HT-29 (cell line): ENCODE data around the gene ORM1. TPM values are rescaled to one million over a fixed set of nuclear protein-coding genes. Genes with fewer than 3 reads are reported as not detected.
"Not testable (repeated sequence)": the region's sequence is repeated elsewhere in the genome, so short reads cannot be mapped to it uniquely, and the experiment has no call there.

Source experiments
- DNase-seq: peaks from one replicate; pipeline ENCODE4 v3.0.0-alpha.2; 2015; ENCODE audit warnings: low spot score
- total RNA-seq: library from RNA; depleted of rRNA; stranded (reverse); fragments of >200 nt; shearing (Covaris generic); gene quantifications from 2 replicates; pipeline ENCODE4 v1.2.3, GENCODE V29; 2014

Gene ORM1
- total RNA-seq, 1 experiment from 2014 or later, result not detected

- not testable (repeated sequence) for DNase-seq
Measured at GRCh38 chr9:114323849-114324248, 951 bp downstream of the ORM1 start.

DNA sequence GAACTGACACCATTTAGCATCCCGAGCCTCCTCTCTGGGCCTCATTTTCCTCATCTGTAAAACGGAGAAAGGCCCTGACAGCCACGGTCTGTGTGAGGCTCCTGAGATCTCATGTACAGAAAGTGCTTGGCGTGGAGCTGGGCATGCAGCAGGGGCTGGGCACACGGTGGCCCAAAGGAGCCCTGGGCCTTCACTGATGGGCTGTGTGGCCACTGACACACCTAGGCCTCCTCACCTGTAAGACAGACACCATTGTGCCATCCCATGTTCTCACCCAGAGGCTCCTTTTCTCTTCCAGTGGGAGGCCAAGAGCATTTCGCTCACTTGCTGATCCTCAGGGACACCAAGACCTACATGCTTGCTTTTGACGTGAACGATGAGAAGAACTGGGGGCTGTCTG, 1.6 kb downstream of the ORM1 start:
- DNase-seq, result no peak

- DNase-seq, result not testable (repeated sequence)
Measured at GRCh38 chr9:114324965-114325364, 2.1 kb downstream of the ORM1 start.

GRCh38 chr9:114325684-114326254, 2.9 kb downstream of the ORM1 start:
- DNase-seq, result not testable (repeated sequence)

DNA sequence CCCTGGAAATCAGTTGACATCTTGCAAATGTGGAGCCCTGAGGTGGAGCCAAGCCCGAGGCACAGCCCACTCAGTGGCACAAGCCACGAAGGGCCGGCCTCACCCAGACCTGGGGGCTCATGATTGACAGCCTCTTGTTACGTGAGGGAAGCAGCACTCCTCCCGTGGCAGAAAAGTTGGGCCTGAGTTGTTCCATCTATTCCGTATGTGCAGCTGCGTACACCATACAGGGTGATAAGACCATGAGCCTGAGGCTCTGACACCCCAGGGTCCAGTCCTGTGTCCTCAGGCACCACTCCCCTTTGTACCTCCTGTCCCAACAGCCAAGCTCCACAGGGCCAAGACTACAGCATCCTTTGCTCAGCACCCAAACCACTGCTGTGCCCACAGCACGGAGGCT, 4.9 kb downstream of the ORM1 start:
- no peak for DNase-seq

DNA sequence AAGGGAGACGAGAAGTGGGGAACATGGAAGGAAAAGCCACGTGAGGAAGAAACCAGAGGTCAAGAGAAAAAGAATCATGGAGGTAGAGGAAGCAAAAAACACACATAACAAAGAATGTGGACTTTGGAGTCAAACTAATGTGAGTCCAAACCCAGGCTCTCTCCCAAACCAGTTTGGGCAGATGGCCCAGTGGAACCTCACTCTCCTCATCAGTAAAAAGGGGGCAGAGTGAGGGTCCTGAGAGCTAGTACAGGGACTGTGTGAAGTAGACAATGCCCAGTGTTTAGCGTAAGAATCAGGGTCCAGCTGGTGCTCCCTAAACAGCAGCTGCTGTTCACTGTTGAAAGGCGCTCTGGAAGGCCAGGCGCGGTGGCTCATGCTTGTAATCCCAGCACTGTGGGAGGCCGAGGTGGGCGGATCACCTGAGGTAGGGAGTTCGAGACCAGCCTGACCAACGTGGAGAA, 5.5 kb downstream of the ORM1 start:
- not testable (repeated sequence) for DNase-seq

DNA sequence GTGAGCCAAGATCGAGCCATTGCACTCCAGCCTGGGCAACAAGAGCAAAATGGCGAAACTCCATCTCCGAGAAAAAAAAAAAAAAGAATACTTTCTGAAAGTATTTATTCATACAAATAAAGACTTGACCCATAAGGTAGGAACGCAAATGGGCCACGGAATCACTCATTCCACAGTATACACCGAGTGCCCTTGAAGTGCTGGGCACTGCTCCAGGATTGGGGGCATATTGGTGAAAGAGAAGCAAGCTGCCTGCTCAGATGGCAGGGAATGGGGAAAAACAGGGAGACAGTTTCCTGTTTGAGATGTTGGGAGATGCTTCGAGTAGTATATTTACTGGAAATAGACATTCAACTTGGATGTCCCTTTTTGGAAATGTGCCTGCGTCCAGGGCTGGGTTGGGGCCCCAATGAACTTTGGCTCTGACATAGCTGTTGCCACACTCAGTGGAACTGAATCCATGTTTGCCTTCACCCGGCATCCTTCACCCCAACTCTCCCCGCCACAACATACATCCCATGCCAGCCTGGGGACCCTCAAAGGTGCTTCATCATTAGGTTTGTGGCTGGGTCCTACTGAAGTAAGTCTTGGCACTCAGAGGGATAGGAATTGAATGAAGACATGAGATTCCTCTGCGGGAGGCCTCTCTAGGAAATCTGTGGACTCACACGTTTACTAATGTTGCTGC, 6.2 kb downstream of the ORM1 start:
- not testable (repeated sequence) for DNase-seq

- not testable (repeated sequence) for DNase-seq
Measured at GRCh38 chr9:114329625-114330022, 6.7 kb downstream of the ORM1 start, which contains the start of gene ORM2. Gene ORM2 (plus strand): TSS chr9:114329869. CDS start chr9:114329905, 36 bp downstream.

- no peak for DNase-seq
Measured at GRCh38 chr9:114330636-114331035, 7.7 kb downstream of the ORM1 start.

DNA sequence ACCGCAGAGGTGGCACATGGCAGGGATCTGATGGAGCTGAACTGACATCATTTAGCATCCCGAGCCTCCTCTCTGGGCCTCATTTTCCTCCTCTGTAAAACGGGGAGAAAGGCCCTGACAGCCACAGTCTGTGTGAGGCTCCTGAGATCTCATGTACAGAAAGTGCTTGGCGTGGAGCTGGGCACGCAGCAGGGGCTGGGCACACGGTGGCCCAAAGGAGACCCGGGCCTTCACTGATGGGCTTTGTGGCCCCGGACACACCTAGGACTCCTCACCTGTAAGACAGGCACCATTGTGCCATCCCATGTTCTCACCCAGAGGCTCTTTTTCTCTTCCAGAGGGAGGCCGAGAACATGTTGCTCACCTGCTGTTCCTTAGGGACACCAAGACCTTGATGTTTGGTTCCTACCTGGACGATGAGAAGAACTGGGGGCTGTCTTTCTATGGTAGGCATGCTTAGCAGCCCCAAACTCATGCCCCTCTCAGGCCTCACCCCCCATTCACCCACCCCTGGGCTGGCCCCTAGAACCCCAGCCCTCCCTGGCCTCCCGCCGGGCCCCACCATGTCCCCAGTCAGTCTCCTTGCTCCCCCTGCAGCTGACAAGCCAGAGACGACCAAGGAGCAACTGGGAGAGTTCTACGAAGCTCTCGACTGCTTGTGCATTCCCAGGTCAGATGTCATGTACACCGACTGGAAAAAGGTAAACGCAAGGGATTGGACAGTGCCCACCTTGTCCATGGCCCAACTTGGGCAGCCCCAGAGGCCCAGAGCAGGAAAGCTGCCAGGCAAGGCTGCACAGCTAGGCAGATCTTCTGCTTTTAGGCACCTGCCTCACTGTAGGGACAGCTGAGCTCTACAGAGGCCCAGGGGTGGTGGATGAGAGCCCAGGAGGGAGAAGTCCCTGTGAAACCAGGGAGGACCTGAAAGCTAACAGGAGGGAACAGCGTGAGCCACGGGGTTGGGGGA, 8.6 kb downstream of the ORM1 start:
- not testable (repeated sequence) for DNase-seq

DNA sequence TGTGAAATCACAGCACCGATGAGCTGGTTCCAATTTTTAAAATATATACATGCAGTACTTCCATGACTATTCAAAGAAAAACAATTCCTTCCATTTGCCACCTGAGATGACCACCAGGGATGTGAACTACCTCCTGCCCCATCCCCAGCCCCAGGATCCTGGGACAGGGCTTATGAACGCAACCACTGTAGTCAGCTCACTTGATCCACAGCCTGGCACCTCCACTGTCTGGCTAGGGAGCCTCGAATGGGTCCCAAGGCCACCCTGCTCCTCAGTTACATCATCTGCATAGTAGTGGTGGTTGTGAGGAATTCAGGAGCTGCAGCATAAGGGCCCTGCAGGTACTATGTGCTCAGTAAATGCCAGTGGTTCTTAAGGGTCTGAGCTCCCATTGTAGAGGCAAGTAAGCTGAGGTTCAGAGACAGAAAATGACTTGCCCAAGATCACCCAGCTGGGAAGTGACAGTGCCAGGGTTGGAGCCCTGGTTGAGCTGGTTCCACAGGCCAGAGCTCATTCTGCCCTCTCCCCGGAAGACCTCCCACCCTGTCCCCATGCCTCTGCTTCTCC, 9.7 kb downstream of the ORM1 start:
- not testable (repeated sequence) for DNase-seq

GRCh38 chr9:114333718-114334117, 10.8 kb downstream of the ORM1 start:
- DNase-seq, result not testable (repeated sequence)

- DNase-seq, result no peak
Measured at GRCh38 chr9:114334490-114334889, 11.6 kb downstream of the ORM1 start.

- DNase-seq, result no peak
Measured at GRCh38 chr9:114335745-114336144, 12.8 kb downstream of the ORM1 start.

- no peak for DNase-seq
Measured at GRCh38 chr9:114336157-114336556, 13.3 kb downstream of the ORM1 start.

DNA sequence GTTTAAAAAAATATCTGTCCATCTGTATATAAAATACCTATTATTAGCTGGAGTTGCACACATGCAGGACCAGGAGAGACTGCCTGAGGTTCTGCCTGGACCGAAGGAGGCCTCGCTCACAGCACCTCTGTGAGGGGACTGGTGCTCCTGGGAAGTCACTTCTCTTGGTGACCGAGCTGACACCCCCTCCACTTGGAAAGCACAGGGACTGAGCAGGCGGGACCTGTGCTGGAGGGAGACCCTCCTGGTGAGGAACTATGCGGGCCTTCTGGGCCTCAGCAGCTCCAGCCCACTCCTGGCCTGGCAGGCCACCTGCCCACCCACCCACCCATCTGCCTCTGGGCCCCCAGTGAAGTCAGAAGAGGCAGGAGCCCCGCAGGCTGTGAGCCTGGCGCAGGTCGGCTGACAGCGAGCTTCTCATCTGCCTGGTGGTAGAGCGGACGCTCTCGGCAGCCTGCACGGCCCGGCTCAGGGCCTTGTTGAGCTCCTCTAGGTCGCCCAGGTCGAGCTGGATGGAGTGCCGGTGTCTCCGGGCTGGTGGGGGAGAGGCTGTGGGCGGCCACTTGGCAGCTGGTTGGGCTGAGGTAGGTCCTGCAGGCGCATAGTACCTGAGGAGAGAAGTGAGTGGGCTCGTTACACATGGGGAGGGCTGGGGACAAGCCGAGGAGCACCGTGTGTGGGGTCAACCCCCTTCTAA, 13.9 kb downstream of the ORM1 start:
- no peak for DNase-seq

DNA sequence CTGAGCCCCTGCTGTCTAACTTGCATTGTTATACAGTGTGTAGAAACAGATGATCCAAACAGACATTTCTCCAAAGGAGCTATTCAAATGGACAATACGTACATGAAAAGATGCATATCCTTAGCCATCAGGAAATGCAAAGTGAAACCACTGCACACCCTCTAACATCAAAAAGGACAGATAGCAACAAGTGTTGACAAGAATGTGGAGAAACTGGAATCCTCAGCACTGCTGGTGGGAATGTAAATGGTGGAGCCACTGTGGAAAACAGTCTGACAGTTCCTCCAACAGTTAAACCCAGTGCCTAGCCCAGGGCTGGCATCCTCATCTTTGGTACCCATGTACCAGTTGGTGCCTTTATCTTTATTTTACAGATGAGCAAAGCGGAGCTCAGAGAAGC, 15.3 kb downstream of the ORM1 start:
- no peak for DNase-seq

DNA sequence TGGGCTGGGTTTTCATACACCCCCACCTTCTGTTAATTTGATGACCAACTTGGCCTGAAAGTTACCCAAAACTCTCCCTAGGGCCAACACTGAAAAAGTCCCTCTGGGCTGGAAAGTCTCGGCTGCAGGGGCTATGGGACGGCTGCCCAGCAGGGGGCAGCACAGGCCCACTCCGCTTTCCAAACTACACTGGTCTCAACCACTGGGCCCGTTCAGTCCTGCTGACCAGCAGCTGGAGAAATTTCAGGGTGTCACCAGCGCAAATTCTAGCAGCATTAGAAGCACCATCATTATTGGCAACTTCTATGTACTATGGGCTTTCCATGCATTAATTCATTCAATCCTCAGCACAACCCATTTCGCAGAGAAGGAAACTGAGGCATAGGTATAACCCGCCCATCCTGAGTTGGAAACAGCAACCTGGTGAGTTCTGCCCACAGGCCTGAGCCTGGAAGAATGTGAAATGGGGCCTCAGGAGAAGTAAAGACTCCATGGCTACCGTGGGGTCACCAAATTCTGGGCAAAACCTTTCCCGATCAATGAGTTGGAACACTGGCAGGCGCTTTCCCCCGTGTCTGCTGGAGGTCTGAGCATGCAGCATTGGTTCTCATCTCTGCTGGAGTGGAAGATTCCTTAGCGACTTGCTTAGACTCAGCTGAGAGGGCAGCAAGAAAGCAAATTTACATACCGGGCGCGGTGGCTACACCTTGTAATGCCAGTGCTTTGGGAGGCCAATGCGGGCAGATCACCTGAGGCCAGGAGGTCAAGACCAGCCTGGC, 16.4 kb downstream of the ORM1 start:
- DNase-seq, result peak; percentile 61

- no peak for DNase-seq
Measured at GRCh38 chr9:114341152-114341830, 18.4 kb downstream of the ORM1 start.

DNA sequence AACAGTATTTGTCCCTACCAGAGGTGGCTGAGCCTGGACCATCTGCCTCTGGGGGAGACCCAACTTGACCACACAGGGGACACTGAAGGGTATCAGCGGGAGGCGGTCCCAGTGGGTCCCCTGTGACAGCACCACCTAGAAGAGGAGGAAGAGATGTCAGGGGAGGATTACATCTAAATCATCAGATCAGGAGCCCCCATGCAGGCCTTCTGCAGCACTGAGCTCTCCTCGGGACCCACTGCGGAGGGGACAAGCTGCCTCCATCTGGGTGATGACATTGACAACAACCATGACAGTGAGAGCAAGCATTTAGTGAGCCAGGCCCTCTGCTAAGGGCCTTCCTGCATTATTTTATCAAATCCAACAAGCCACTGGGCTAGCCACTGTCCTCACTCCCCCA, 19.1 kb downstream of the ORM1 start:
- DNase-seq, result no peak
